ENCODE results near the gene PHACTR3.
"Not testable (repeated sequence)": the region's sequence is repeated elsewhere in the genome, so short reads cannot be mapped to it uniquely, and the experiment has no call there.

Gene PHACTR3

DNA sequence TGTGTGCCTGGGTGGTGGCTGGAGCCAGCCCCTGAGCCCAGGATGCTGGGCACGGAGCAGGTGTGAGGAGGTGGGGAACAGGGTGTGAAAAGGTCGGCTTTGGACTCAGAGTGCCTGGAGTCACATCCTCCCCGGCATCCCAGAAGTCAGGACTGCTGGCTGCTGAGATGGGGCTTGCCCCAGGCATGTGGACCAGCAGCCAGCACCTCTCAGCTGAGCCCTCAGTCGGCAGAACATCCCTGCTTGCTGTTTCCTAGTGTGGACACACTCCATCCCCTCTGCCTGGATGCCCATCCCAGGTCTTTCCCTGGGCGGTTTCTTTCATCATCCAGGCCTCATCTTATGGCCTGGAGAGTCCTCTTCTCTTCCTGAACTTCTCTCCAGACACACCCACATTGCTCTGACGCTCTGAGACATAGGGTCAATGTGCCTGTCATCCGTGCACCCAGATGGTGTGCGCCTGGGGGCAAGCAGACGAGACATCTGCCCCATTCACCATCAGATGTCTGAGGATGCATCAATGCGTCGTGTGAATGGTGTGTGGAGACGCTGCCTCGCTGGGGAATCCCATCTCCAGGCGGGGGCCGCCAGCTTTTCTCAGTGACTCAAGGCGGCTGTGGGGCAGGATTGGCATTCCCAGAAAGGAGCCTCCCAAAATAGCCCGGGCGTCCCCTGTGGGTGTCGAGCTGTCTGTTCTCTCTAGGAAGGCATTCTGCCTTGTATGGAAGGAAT, 224.9 kb downstream of the PHACTR3 start:
- DNase-seq (ENCODE audit: low read depth) = no peak

DNA sequence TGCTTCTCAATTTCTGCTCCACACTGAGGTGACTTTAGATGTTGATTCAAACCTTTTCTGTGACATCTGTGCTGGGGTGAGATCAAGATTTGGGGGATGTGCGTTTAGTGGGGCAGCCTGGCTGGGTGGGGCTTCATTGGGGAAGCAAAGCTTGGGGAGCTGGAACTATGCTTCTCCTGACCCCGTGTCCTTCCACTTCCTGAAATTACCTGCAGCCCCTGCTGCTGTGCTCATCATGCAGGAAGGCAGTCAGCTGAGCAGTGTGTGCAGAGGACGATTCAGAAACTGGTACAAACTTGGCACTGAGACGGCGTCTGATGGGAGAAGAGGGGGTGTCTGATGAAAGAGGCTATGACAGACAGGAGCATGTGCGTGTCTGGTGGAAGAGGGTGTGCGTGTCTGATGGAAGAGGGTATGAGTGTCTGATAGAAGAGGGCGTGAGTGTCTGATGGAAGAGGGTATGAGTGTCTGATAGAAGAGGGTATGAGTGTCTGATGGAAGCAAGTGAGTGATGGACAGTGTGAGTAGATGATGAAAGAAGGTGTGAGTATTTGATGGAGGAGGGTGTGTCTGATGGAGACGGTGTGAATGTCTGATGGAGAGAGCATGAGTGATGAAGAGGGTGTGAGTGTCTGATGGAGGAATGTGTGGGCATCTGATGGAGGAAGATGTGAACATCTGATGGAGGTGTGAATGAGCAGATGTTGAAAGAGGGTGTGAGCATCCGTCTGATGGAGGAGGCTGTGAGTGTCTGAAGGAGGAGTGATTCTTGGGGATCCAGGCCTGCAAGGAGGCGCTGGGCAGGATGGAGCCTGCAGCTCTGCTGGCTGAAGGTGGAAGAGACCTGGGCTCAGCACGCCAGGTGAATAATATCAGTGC, 225.7 kb downstream of the PHACTR3 start:
- no peak for DNase-seq (ENCODE audit: low read depth)

DNA sequence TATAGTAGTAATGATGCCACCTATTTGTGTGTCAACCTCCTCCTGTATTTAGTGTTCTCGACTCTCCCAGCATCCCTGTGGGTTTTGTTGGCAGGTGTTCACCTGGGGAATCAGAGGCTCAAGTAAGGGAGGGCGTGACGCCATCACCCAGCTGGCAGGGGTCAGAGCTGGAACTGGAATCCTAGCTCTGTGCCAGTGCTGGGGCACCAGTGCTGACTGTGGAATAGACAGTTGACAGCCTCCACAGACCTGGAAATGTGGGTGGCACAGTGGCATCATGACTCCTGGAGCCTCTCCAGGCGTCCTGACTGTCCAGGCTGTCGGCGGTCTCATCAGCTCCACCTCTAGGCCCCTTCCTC, 226.3 kb downstream of the PHACTR3 start:
- DNase-seq (ENCODE audit: low read depth) = no peak

- no peak for DNase-seq (ENCODE audit: low read depth)
These were observed 226.9 kb downstream of the PHACTR3 start for GRCh38 chr20:59831024-59831915.

DNA sequence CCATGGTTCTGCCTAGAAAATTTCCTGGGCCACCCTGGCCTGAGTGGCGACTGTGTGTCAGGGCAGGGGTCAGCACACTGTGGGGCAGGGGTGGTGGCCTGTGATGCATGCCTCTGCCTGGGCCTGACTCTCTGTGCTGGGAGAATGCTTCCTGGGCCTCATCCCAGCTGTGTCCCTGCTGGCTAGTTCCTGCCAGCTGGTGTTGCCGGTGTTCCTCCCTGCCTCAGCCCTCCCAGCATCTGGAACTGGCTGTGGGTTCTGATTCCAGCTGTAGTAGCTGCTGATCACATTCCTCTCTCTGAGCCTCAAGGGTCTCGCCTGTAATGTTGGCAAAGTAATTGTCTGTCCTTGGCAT, 227.6 kb downstream of the PHACTR3 start:
- DNase-seq (ENCODE audit: low read depth) = no peak

- no peak for DNase-seq (ENCODE audit: low read depth)
These were observed 228.3 kb downstream of the PHACTR3 start for GRCh38 chr20:59832406-59833363.

- DNase-seq (ENCODE audit: low read depth) = no peak
These were observed 230.7 kb downstream of the PHACTR3 start for GRCh38 chr20:59835057-59835447.

- DNase-seq (ENCODE audit: low read depth) = no peak
These were observed 231.4 kb downstream of the PHACTR3 start for GRCh38 chr20:59835448-59836395.

- DNase-seq (ENCODE audit: low read depth) = no peak
These were observed 232.4 kb downstream of the PHACTR3 start for GRCh38 chr20:59836767-59837166.

GRCh38 chr20:59837623-59838394, 233.5 kb downstream of the PHACTR3 start:
- DNase-seq (ENCODE audit: low read depth) = no peak

DNA sequence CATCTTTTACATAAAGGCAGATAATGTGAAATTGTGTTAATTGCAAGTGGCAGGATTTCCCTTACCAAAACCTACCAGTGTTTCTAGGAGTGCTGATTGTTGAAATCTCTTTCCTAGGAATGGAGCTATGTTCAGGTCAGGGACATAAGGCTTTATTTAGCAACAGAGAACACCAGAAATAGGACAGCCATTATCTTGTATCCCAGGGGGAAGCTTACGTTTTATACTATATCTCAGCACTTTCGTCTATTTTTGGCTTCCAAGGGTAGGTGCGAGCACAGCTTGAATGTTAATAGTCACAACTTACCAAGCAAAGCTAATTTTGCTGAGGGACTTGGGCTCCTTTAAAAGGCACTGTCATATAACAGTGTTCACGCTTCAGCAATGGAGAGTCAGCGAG, 235.1 kb downstream of the PHACTR3 start:
- DNase-seq (ENCODE audit: low read depth) = no peak

- DNase-seq (ENCODE audit: low read depth) = no peak
These were observed 241.1 kb downstream of the PHACTR3 start for GRCh38 chr20:59845472-59845871.

DNA sequence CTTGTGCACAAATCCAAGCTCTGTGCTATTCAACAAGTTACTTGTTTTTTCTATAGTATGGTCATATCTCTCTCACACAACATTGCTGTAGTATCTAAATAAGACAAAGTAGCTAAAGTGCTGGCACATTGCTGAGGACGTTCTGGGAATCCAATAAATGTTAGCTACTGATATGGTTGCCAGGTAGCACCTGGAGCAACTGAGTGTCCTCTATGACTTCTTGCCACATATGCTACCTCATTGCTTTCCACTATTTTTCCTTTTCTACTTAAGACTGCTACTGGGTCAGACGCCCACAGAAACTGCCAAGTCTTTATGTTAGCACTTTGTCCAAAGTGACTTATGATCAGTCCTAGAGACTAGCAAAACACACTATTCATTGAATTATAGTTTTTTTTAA, 243.8 kb downstream of the PHACTR3 start:
- DNase-seq (ENCODE audit: low read depth) = no peak

GRCh38 chr20:59850018-59850641, 245.8 kb downstream of the PHACTR3 start:
- DNase-seq (ENCODE audit: low read depth) = no peak

GRCh38 chr20:59856526-59856925, 252.2 kb downstream of the PHACTR3 start:
- DNase-seq (ENCODE audit: low read depth) = not testable (repeated sequence)

- DNase-seq (ENCODE audit: low read depth) = not testable (repeated sequence)
These were observed 252.6 kb downstream of the PHACTR3 start for GRCh38 chr20:59856941-59857340.

- no peak for DNase-seq (ENCODE audit: low read depth)
These were observed 253.6 kb downstream of the PHACTR3 start for GRCh38 chr20:59857966-59858365.

GRCh38 chr20:59858425-59858824, 254.1 kb downstream of the PHACTR3 start:
- no peak for DNase-seq (ENCODE audit: low read depth)

DNA sequence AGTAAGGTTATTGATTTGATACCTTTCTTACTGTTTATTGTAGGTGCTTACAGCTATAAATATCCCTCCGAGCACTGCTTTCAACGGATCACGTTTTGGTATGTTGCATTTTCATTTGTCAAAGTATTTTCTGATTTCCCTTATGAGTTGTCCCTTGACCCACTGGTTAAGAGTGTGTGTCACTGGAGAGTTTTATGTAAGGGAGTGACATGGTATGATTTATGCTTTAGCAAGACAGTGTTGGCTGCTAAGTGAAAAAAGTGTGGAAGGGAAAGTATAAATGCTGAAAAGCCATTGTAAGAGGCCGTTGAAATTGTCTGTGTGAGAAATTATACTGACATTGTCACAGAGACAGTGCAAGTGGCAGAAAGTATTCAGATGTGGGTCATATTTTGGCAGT, 257.1 kb downstream of the PHACTR3 start:
- DNase-seq (ENCODE audit: low read depth) = no peak

Measured in activated T-helper 9 cell treated with anti-CD3 and anti-CD28 coated beads, Interleukin-2, amount 50 U/mL, for 16 hours (primary cell).